VCaP (cell line): Measurements from ENCODE around the gene GNAT1.
A peak's percentile ranks its signal among the peaks of the same experiment; 100 is the strongest.

Source experiments
- H3K27ac ChIP-seq: fragments of 450-650 bp; 2 replicates; pipeline ENCODE4 v1.5.1; 2017
- CTCF ChIP-seq: fragments of 450-650 bp; conservative IDR thresholded peaks from 2 replicates; pipeline ENCODE4 v1.5.1; 2017; ENCODE audit warnings: mild to moderate bottlenecking, moderate library complexity

The GNAT1 gene

GRCh38 chr3:50151728-50152127 lies 39.7 kb upstream of the GNAT1 start:
- no peak overlapping the region for H3K27ac ChIP-seq
- no peak for TF ChIP-seq CTCF

GRCh38 chr3:50153782-50154475 lies 37.5 kb upstream of the GNAT1 start:
- TF ChIP-seq CTCF, result no peak

GRCh38 chr3:50154476-50154839 lies 37.0 kb upstream of the GNAT1 start:
- H3K27ac ChIP-seq, result peak overlapping the region; percentile 91

More at GRCh38 chr3:50153782-50154475, 37.5 kb upstream of the GNAT1 start:
- H3K27ac ChIP-seq, result peak overlapping the region; percentile 91

GRCh38 chr3:50154840-50155490 lies 36.4 kb upstream of the GNAT1 start, which contains the start of gene SEMA3F:
TSS of gene SEMA3F (plus strand) at chr3:50155324. CDS start at chr3:50159623, 4,299 bp downstream.
- H3K27ac ChIP-seq, result peak within 1 kb of the TSS; percentile 91
- TF ChIP-seq CTCF, result 0 out of 2 replicates have a peak, but pooled peaks have one; percentile 4

More at GRCh38 chr3:50154476-50154839, 37.0 kb upstream of the GNAT1 start:
- peak; percentile 57 for TF ChIP-seq CTCF

- TF ChIP-seq CTCF, result no peak; the same call in 1 of the 2 replicates
- peak overlapping the region; percentile 91 for H3K27ac ChIP-seq
Measured at GRCh38 chr3:50155491-50155878, 35.9 kb upstream of the GNAT1 start.

- H3K27ac ChIP-seq, result peak overlapping the region; percentile 91; the same call in 1 of the 2 replicates
Measured at GRCh38 chr3:50155891-50156290, 35.5 kb upstream of the GNAT1 start.

More at GRCh38 chr3:50155891-50156290, 35.5 kb upstream of the GNAT1 start:
- no peak for TF ChIP-seq CTCF
